ENCODE measurements around the gene PSMD14.

DNA sequence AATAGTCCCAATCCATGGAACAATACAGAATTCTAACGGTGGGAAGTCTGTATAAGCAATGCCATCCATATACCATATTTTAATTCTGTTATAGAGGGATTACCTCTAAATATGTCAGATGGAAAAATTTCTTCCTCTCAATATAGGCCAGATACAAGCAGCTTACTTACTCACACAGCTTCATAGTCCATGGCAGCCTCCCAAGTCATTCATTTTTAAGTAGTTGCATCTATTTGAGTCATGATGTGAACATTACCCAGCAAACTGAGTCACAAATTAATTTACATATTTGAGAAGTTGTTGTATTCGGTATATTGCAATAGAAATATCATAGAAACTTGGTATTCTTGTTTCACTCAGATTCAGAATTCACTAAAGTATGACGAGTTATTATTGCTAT, 128.2 kb downstream of the PSMD14 start:
- TF ChIP-seq, protein P1, sequence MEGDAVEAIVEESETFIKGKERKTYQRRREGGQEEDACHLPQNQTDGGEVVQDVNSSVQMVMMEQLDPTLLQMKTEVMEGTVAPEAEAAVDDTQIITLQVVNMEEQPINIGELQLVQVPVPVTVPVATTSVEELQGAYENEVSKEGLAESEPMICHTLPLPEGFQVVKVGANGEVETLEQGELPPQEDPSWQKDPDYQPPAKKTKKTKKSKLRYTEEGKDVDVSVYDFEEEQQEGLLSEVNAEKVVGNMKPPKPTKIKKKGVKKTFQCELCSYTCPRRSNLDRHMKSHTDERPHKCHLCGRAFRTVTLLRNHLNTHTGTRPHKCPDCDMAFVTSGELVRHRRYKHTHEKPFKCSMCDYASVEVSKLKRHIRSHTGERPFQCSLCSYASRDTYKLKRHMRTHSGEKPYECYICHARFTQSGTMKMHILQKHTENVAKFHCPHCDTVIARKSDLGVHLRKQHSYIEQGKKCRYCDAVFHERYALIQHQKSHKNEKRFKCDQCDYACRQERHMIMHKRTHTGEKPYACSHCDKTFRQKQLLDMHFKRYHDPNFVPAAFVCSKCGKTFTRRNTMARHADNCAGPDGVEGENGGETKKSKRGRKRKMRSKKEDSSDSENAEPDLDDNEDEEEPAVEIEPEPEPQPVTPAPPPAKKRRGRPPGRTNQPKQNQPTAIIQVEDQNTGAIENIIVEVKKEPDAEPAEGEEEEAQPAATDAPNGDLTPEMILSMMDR (IDR thresholded peaks at IDR 0.05; ENCODE audit: low read depth, low read length): no peak
- TF ChIP-seq POLR2A (IDR thresholded peaks at IDR 0.05; ENCODE audit: extremely low read depth, insufficient read length) (no peak), MYC (IDR thresholded peaks at IDR 0.05; ENCODE audit: low read depth, low read length) (no peak)
- TF ChIP-seq, protein P2, sequence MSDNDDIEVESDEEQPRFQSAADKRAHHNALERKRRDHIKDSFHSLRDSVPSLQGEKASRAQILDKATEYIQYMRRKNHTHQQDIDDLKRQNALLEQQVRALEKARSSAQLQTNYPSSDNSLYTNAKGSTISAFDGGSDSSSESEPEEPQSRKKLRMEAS (IDR thresholded peaks at IDR 0.05; ENCODE audit: low read depth, low read length): no peak
